ENCODE data around the gene TP63.

DNA sequence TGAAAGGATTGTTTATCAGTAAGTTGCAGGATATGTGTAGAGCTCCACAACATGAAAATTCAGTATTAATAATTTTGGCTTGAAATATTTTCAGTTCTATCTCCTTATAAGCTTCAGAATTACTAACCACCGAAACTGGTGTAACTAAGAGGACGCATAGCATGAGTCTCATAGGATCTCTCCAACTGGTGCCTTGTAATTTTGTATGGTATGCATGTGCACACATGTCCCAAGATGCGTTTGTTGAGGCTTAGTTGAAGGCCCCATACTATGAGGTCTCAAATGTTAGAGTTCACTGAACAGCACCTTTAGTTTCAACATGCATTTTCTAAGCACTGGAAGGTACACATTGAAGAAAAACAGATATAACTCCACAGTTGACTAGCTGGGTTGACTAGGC, 195.4 kb downstream of the TP63 start:
- TF ChIP-seq, protein P1, sequence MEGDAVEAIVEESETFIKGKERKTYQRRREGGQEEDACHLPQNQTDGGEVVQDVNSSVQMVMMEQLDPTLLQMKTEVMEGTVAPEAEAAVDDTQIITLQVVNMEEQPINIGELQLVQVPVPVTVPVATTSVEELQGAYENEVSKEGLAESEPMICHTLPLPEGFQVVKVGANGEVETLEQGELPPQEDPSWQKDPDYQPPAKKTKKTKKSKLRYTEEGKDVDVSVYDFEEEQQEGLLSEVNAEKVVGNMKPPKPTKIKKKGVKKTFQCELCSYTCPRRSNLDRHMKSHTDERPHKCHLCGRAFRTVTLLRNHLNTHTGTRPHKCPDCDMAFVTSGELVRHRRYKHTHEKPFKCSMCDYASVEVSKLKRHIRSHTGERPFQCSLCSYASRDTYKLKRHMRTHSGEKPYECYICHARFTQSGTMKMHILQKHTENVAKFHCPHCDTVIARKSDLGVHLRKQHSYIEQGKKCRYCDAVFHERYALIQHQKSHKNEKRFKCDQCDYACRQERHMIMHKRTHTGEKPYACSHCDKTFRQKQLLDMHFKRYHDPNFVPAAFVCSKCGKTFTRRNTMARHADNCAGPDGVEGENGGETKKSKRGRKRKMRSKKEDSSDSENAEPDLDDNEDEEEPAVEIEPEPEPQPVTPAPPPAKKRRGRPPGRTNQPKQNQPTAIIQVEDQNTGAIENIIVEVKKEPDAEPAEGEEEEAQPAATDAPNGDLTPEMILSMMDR (IDR thresholded peaks at IDR 0.05): no peak
- TF ChIP-seq POLR2A (IDR thresholded peaks at IDR 0.05): no peak
